K562 (cell line): ENCODE measurements around the gene NFATC1. TPM values are rescaled to one million over a fixed set of nuclear protein-coding genes. Genes with fewer than 3 reads are reported as not detected.
A peak's percentile ranks its signal among the peaks of the same experiment; 100 is the strongest.

ENCODE experiments used
- ATAC-seq: fragments of 200-7000 bp; cut with Tn5 transposase; 3 replicates; pipeline ENCODE4 v1.9.1; 2020; ENCODE audit warnings: moderate library complexity
- BruUV-seq: library from RNA; stranded (reverse); fragments of 400-500 nt; replicated peaks from 2 replicates; lab custom pipeline; 2021; lab: Mats Ljungman, UMichigan
- CTCF ChIA-PET: fragments of 300-600 bp; formaldehyde crosslinking; extraction: SDS; loops from one replicate; lab custom pipeline; 2021; ENCODE audit warnings: low intra/inter-chr PET ratio; lab: Yijun Ruan, JAX
- POLR2A ChIA-PET: fragments of 300-600, 350-650 bp; sonication (Branson Sonifier 250); formaldehyde crosslinking; extraction: SDS; loops from one replicate; lab custom pipeline; 2021; ENCODE audit warnings: antibody characterized with exemption, inconsistent platforms; lab: Yijun Ruan, JAX
- DNase-seq, 4 experiments: peaks; one replicate each; pipeline versions ENCODE4 v3.0.0 to v3.0.0-alpha.2; 2011 to 2018; ENCODE audit warnings: low spot score in 3 of 4, mixed read lengths in 3 of 4; ENCODE audit errors: extremely low read depth in 1 of 4
- FAIRE-seq: peaks from 2 replicates; lab custom pipeline; 2011; peaks lifted over from hg19 to GRCh38; lab: Jason Lieb, UNC
- H2AFZ ChIP-seq: 2 replicates; pipeline ENCODE4 v1.6.0; 2011; ENCODE audit warnings: low read depth, low read length, control low read depth, inconsistent platforms
- H3K27ac ChIP-seq: fragments of 200-600 bp; 3 replicates; pipeline ENCODE4 v1.8.0; 2011; ENCODE audit warnings: low read depth, mild to moderate bottlenecking, control low read depth, inconsistent platforms, low read length, moderate library complexity, mixed read lengths; ENCODE audit errors: extremely low read depth
- H3K27me3 ChIP-seq, 2 experiments: fragments of 300-600 bp in 1 of 2; 2 replicates in 1 of 2; 3 replicates in 1 of 2; pipeline versions ENCODE4 v1.6.0 to v1.8.0; 2011; ENCODE audit warnings: inconsistent platforms in 2 of 2, low read length in 2 of 2, mild to moderate bottlenecking in 1 of 2, mixed read lengths in 1 of 2, moderate library complexity in 1 of 2; ENCODE audit not compliant: control insufficient read depth in 2 of 2, insufficient read depth in 2 of 2
- H3K36me3 ChIP-seq: fragments of 300-600 bp; 3 replicates; pipeline ENCODE4 v1.8.0; 2011; ENCODE audit warnings: mild to moderate bottlenecking, low read length, inconsistent platforms; ENCODE audit not compliant: control insufficient read depth, insufficient read depth
- H3K4me1 ChIP-seq, 2 experiments: fragments of 200-600 bp in 1 of 2; replicated peaks in 1 of 2; 2 replicates in 1 of 2; 3 replicates in 1 of 2; pipeline versions ENCODE4 v1.5.1 to v1.8.0; 2011; ENCODE audit warnings: inconsistent platforms in 2 of 2, low read length in 2 of 2, mild to moderate bottlenecking in 1 of 2, mixed read lengths in 1 of 2, moderate library complexity in 1 of 2; ENCODE audit not compliant: control insufficient read depth in 2 of 2, insufficient read depth in 2 of 2
- H3K4me2 ChIP-seq: 2 replicates; pipeline ENCODE4 v1.6.1; 2011; ENCODE audit warnings: low read length, control low read depth, inconsistent platforms, mixed read lengths; ENCODE audit not compliant: insufficient read depth
- H3K4me3 ChIP-seq: fragments of 200-600 bp; sonication (generic), shearing (Covaris generic); 2 replicates; pipeline ENCODE4 v1.5.1; 2016; ENCODE audit warnings: control low read depth, inconsistent platforms
- H3K79me2 ChIP-seq: fragments of 200-600 bp; 3 replicates; pipeline ENCODE4 v1.8.0; 2011; ENCODE audit warnings: low read length, inconsistent platforms; ENCODE audit not compliant: control insufficient read depth, insufficient read depth
- H3K9ac ChIP-seq, 2 experiments: 2 replicates each; pipeline versions ENCODE4 v1.6.0 to v1.6.1; 2011; ENCODE audit warnings: low read depth in 2 of 2, low read length in 2 of 2, control low read depth in 1 of 2, inconsistent platforms in 1 of 2, mild to moderate bottlenecking in 1 of 2, mixed read lengths in 1 of 2; ENCODE audit not compliant: insufficient read depth in 1 of 2
- H3K9me1 ChIP-seq: one replicate; pipeline ENCODE4 v1.6.0; 2011; ENCODE audit warnings: inconsistent platforms, mild to moderate bottlenecking, low read length, moderate library complexity; ENCODE audit not compliant: control insufficient read depth, insufficient read depth
- H3K9me3 ChIP-seq: replicated peaks from 2 replicates; pipeline ENCODE4 v1.5.1; 2011; ENCODE audit warnings: low read depth, low read length, inconsistent platforms; ENCODE audit not compliant: control insufficient read depth, insufficient read depth
- H4K20me1 ChIP-seq: replicated peaks from 2 replicates; pipeline ENCODE4 v1.6.1; 2011; ENCODE audit warnings: low read length, inconsistent platforms, mixed read lengths; ENCODE audit not compliant: control insufficient read depth, insufficient read depth
- BRF1 ChIP-seq: IDR thresholded peaks from 3 replicates; pipeline ENCODE4 v1.6.1; 2011; ENCODE audit warnings: borderline replicate concordance, mild to moderate bottlenecking; ENCODE audit not compliant: insufficient read length; ENCODE audit errors: extremely low read depth
- MAFK ChIP-seq: IDR thresholded peaks from 2 replicates; pipeline ENCODE4 v1.6.1; 2011; ENCODE audit warnings: low read length, improper control_type of control experiment
- TAF15 ChIP-seq: fragments of 200-400 bp; formaldehyde crosslinking; IDR thresholded peaks from 2 replicates; pipeline ENCODE4 v1.6.1; 2017; ENCODE audit warnings: mild to moderate bottlenecking, low read depth, low read length, moderate library complexity
- ZNF445 ChIP-seq: fragments of 250-450 bp; sonication (Bioruptor Pico); IDR thresholded peaks from 2 replicates; pipeline ENCODE4 v1.4.0; 2020; ENCODE audit warnings: low read depth, mild to moderate bottlenecking, moderate library complexity
- WGBS: fragments of 100-300 bp; shearing (Covaris generic); methylation state at CpG from one replicate; pipeline ENCODE4 v1.1.6; 2016; ENCODE audit warnings: low coverage, mixed read lengths; ENCODE audit not compliant: insufficient coverage; ENCODE audit errors: missing lambda C conversion rate; 5-methylcytosine and 5-hydroxymethylcytosine counted together
- in situ Hi-C: fragments of 300-500 bp; cut with MboI; formaldehyde crosslinking; loops from 4 replicates; pipeline ENCODE4 v1.15.0; 2018; ENCODE audit warnings: inconsistent platforms, mixed read lengths
- intact Hi-C: fragments of 100-400 bp; cut with micrococcal nuclease; formaldehyde crosslinking; loops from 2 replicates; pipeline ENCODE4 v1.14.2; 2022
- polyA plus RNA-seq, 8 experiments: library from polyadenylated mRNA; depleted of rRNA in 4 of 8; stranded (reverse) in 5 of 8; unstranded in 3 of 8; fragments of >200 nt; fragmentation: Nextera tagmentation in 2 of 8; fragmentation: Illumina TruSeq in 1 of 8; extraction: Ambion mirVana in 2 of 8; extraction: Trizol in 1 of 8; gene quantifications; 2 replicates each; pipeline versions ENCODE4 v1.2.1 to v1.2.3, GENCODE V29; 2011 to 2014; ENCODE audit warnings: inconsistent platforms in 1 of 8, missing spikeins in 1 of 8
- total RNA-seq, 7 experiments: library from RNA; depleted of rRNA in 6 of 7; stranded (reverse); fragments of >200 nt in 6 of 7; fragmentation: Illumina TruSeq in 2 of 7; extraction: Trizol in 2 of 7; gene quantifications; 2 replicates each; pipeline versions ENCODE4 v1.2.1 to v1.2.3, GENCODE V29; 2011 to 2021; ENCODE audit warnings: low replicate concordance in 1 of 7
- TF ChIP-seq, protein P1 (sequence below): sonication (generic); formaldehyde crosslinking; IDR thresholded peaks from 2 replicates; pipeline ENCODE4 v1.8.0; 2022; ENCODE audit warnings: mild to moderate bottlenecking, missing genetic modification reagents
- TF ChIP-seq, protein P2 (sequence below): sonication (generic); formaldehyde crosslinking; IDR thresholded peaks from 2 replicates; pipeline ENCODE4 v1.8.0; 2022; ENCODE audit warnings: missing genetic modification reagents, mild to moderate bottlenecking, borderline replicate concordance
- TF ChIP-seq, protein P3 (sequence below): fragments of 450-650 bp; IDR thresholded peaks from 2 replicates; pipeline ENCODE4 v1.6.1; 2016; ENCODE audit warnings: antibody characterized with exemption

Gene NFATC1
- total and polyA plus RNA-seq, 9 of the 15 experiments (the other 6 are each of a cell fraction or from before 2014, with no cell fraction given) = 1.1 to 16.4 (median 2.5) TPM

DNA sequence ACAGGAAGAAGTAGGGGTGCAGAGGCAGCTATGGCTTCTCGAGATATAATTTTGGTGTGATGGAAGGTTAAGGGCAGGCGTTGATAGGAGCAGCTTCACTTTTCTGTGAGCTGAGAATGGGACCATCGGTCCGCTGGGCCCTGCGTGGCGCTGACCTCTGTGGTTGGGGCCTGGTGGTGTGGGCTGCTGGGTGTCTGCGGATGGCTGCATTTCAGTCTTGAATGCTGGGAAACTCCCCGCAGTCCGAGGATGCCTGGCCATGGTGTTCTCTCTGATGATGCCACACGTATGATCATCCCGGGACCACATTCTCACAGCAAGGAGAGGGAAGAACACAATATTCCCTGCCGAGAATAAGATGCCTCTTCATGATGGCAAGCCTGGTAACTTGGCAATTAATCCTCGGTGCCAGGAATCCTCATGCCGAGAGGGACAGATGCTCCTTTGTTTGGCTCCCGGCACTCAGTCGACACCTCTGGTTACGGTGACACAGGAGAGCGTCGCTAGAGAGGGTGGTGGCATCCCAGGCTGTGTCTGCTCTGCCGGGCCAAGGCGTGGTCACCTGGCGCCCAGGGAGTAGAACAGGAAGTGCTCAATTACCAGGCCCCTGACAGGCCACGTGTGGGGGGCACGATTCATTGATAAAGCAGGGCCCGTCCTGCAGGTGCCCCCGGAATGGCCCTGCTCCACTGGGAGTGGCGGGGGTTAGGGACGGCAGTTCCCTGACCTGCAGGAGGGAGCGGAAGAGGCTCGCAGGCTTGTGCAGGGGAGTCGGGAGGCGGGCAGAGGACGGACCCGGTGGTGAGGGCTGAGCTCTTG lies 164.5 kb downstream of the NFATC1 start:
- intact Hi-C loops = no loop called here
- no peaks in the 10 kb centered on the region for H4K20me1 ChIP-seq
- 10% methylated on average over 22 of the region's 34 CpGs for WGBS
- no peaks in the 10 kb centered on the region for H3K36me3 ChIP-seq
- BruUV-seq = no TSS peak
- H3K9ac ChIP-seq = no peak overlapping the region
- no peaks in the 10 kb centered on the region for H3K9me3 ChIP-seq
- H3K9me1 ChIP-seq = no peaks in the 10 kb centered on the region
- H3K4me1 ChIP-seq = peaks cover 0 to 4% of the 10 kb centered on the region in 2 experiments; a peak in 2 of 5 replicates
- H3K4me2 ChIP-seq = no peak overlapping the region
- POLR2A ChIA-PET = no interaction called here
- TF ChIP-seq, protein P1, sequence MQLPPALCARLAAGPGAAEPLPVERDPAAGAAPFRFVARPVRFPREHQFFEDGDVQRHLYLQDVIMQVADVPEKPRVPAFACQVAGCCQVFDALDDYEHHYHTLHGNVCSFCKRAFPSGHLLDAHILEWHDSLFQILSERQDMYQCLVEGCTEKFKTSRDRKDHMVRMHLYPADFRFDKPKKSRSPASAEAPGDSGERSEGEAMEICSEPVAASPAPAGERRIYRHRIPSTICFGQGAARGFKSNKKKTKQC (CRISPR knock-in tag) = no peak
- TF ChIP-seq, protein P2, sequence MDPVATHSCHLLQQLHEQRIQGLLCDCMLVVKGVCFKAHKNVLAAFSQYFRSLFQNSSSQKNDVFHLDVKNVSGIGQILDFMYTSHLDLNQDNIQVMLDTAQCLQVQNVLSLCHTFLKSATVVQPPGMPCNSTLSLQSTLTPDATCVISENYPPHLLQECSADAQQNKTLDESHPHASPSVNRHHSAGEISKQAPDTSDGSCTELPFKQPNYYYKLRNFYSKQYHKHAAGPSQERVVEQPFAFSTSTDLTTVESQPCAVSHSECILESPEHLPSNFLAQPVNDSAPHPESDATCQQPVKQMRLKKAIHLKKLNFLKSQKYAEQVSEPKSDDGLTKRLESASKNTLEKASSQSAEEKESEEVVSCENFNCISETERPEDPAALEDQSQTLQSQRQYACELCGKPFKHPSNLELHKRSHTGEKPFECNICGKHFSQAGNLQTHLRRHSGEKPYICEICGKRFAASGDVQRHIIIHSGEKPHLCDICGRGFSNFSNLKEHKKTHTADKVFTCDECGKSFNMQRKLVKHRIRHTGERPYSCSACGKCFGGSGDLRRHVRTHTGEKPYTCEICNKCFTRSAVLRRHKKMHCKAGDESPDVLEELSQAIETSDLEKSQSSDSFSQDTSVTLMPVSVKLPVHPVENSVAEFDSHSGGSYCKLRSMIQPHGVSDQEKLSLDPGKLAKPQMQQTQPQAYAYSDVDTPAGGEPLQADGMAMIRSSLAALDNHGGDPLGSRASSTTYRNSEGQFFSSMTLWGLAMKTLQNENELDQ (CRISPR knock-in tag) = no peak
- TF ChIP-seq ZNF445 (CRISPR knock-in tag) (no peak), MAFK (no peak), TAF15 (no peak), BRF1 (no peak)
- TF ChIP-seq, protein P3, sequence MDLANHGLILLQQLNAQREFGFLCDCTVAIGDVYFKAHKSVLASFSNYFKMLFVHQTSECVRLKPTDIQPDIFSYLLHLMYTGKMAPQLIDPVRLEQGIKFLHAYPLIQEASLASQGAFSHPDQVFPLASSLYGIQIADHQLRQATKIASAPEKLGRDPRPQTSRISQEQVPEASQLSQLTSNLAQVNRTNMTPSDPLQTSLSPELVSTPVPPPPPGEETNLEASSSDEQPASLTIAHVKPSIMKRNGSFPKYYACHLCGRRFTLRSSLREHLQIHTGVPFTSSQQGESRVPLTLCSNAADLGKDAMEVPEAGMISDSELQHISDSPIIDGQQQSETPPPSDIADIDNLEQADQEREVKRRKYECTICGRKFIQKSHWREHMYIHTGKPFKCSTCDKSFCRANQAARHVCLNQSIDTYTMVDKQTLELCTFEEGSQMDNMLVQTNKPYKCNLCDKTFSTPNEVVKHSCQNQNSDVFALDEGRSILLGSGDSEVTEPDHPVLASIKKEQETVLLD = no peak
- H3K27ac ChIP-seq = no peak overlapping the region
- no peak for DNase-seq
- no peak for FAIRE-seq
- H3K79me2 ChIP-seq = no peaks in the 10 kb centered on the region
- CTCF ChIA-PET = no interaction called here
- in situ Hi-C loops = no loop called here
- H2AFZ ChIP-seq = no peak overlapping the region
- ATAC-seq = peak; percentile 28; the same call in 1 of the 3 replicates
- no peak overlapping the region for H3K4me3 ChIP-seq
- peaks cover 12 to 49% of the 10 kb centered on the region in 2 experiments; a peak in 4 of 5 replicates for H3K27me3 ChIP-seq
